Vagina (tissue), 2 donors: ENCODE measurements around the gene ZBTB16. TPM values are rescaled to one million over a fixed set of nuclear protein-coding genes. Genes with fewer than 3 reads are reported as not detected.

Source experiments
- DNase-seq, 2 donors: peaks; one replicate each; pipeline ENCODE4 v3.0.0-alpha.2; 2017; ENCODE audit errors: extremely low spot score in 2 of 2
- H3K27ac ChIP-seq: fragments of 200-600 bp; sonication (generic); one replicate; pipeline ENCODE4 v1.5.1; 2019
- H3K27me3 ChIP-seq: fragments of 200-600 bp; sonication (generic); one replicate; pipeline ENCODE4 v1.5.1; 2019
- H3K36me3 ChIP-seq, 2 donors: fragments of 200-600 bp; sonication (generic); one replicate each; pipeline ENCODE4 v1.5.1; 2017 to 2019
- H3K4me1 ChIP-seq: fragments of 200-600 bp; sonication (generic); one replicate; pipeline ENCODE4 v1.5.1; 2019
- H3K4me3 ChIP-seq, 2 donors: fragments of 200-600 bp; sonication (generic); 1 replicate in 1 of 2; 2 replicates in 1 of 2; pipeline ENCODE4 v1.5.1; 2016 to 2019
- H3K9me3 ChIP-seq: fragments of 200-600 bp; sonication (generic); one replicate; pipeline ENCODE4 v1.5.1; 2019
- CTCF ChIP-seq, 3 experiments: fragments of 450-650 bp in 2 of 3; fragments of 200-600 bp in 1 of 3; sonication (generic) in 1 of 3; IDR thresholded peaks; one replicate each; pipeline ENCODE4 v1.5.1; 2017 to 2019; ENCODE audit warnings: antibody characterized with exemption in 3 of 3, mild to moderate bottlenecking in 2 of 3, moderate library complexity in 2 of 3
- POLR2A ChIP-seq, 2 donors: fragments of 450-650 bp; IDR thresholded peaks; one replicate each; pipeline ENCODE4 v1.6.1; 2017; ENCODE audit warnings: antibody characterized with exemption in 2 of 2, mild to moderate bottlenecking in 2 of 2, moderate library complexity in 2 of 2
- POLR2AphosphoS5 ChIP-seq, 2 donors: sonication (generic); formaldehyde crosslinking; IDR thresholded peaks; one replicate each; pipeline ENCODE4 v1.9.0; 2017; ENCODE audit warnings: antibody characterized with exemption in 2 of 2, mild to moderate bottlenecking in 2 of 2, low read depth in 1 of 2; ENCODE audit not compliant: insufficient read depth in 1 of 2
- intact Hi-C: fragments of 100-400 bp; cut with DNase I; formaldehyde crosslinking; loops from one replicate; pipeline ENCODE4 v1.15.1; 2023
- total RNA-seq: library from RNA; depleted of rRNA; stranded (reverse); fragments of >200 nt; gene quantifications from one replicate; pipeline ENCODE4 v1.2.3, GENCODE V29; 2016

ZBTB16 gene
- total RNA-seq, 1 donor from 2014 or later: 243 TPM

- H3K27ac ChIP-seq: no peak overlapping the region
- peaks cover 0 to 25% of the 10 kb centered on the region in 2 donors for H3K36me3 ChIP-seq
- intact Hi-C loops: no loop called here
- no peak for DNase-seq
- H3K4me1 ChIP-seq: peaks cover 15% of the 10 kb centered on the region
- H3K27me3 ChIP-seq: no peaks in the 10 kb centered on the region
- H3K4me3 ChIP-seq: no peak overlapping the region
- TF ChIP-seq POLR2AphosphoS5 (IDR thresholded peaks at IDR 0.05; ENCODE audit: insufficient read depth in 1 of 2, low read depth in 1 of 2) (no peak), CTCF (IDR thresholded peaks at IDR 0.05) (no peak), POLR2A (IDR thresholded peaks at IDR 0.05) (no peak)
- H3K9me3 ChIP-seq: no peaks in the 10 kb centered on the region
Measured at GRCh38 chr11:114237321-114238280, 178.1 kb downstream of the ZBTB16 start.

GRCh38 chr11:114239753-114240161 lies 180.2 kb downstream of the ZBTB16 start:
- Histone ChIP-seq H3K27me3 (no peaks in the 10 kb centered on the region), H3K4me3 (no peak overlapping the region), H3K27ac (no peak overlapping the region), H3K9me3 (no peaks in the 10 kb centered on the region), H3K36me3 (peaks cover 0 to 46% of the 10 kb centered on the region in 2 donors), H3K4me1 (peaks cover 16% of the 10 kb centered on the region)
- DNase-seq: no peak
- TF ChIP-seq CTCF (IDR thresholded peaks at IDR 0.05) (no peak), POLR2A (IDR thresholded peaks at IDR 0.05) (no peak), POLR2AphosphoS5 (IDR thresholded peaks at IDR 0.05; ENCODE audit: insufficient read depth in 1 of 2, low read depth in 1 of 2) (no peak)
- intact Hi-C loops: no loop called here

- H3K4me1 ChIP-seq: peaks cover 16% of the 10 kb centered on the region
- H3K36me3 ChIP-seq: peaks cover 0 to 68% of the 10 kb centered on the region in 2 donors
- intact Hi-C loops: no loop called here
Measured at GRCh38 chr11:114242032-114242431, 182.5 kb downstream of the ZBTB16 start.

GRCh38 chr11:114243461-114244372 lies 184.2 kb downstream of the ZBTB16 start:
- H3K27ac ChIP-seq: no peak overlapping the region

More at GRCh38 chr11:114242032-114242431, 182.5 kb downstream of the ZBTB16 start:
- Histone ChIP-seq H3K4me3 (no peak overlapping the region), H3K27ac (no peak overlapping the region), H3K9me3 (no peaks in the 10 kb centered on the region), H3K27me3 (no peaks in the 10 kb centered on the region)
- no peak for TF ChIP-seq CTCF (IDR thresholded peaks at IDR 0.05)
- TF ChIP-seq POLR2A (IDR thresholded peaks at IDR 0.05): no peak
- no peak for TF ChIP-seq POLR2AphosphoS5 (IDR thresholded peaks at IDR 0.05; ENCODE audit: insufficient read depth in 1 of 2, low read depth in 1 of 2)
- DNase-seq: no peak

More at GRCh38 chr11:114243461-114244372, 184.2 kb downstream of the ZBTB16 start:
- Histone ChIP-seq H3K4me1 (peaks cover 10% of the 10 kb centered on the region), H3K36me3 (peaks cover 0 to 78% of the 10 kb centered on the region in 2 donors), H3K9me3 (no peaks in the 10 kb centered on the region), H3K4me3 (no peak overlapping the region), H3K27me3 (no peaks in the 10 kb centered on the region)
- intact Hi-C loops: no loop called here
- no peak for DNase-seq
- TF ChIP-seq CTCF (IDR thresholded peaks at IDR 0.05) (no peak), POLR2AphosphoS5 (IDR thresholded peaks at IDR 0.05; ENCODE audit: insufficient read depth in 1 of 2, low read depth in 1 of 2) (peak in 1 of 2 donors; percentile 15)
